ENCODE data around the gene TENT4B.

- no peak for TF ChIP-seq SP1 (IDR thresholded peaks at IDR 0.05)
- TF ChIP-seq, protein P1, sequence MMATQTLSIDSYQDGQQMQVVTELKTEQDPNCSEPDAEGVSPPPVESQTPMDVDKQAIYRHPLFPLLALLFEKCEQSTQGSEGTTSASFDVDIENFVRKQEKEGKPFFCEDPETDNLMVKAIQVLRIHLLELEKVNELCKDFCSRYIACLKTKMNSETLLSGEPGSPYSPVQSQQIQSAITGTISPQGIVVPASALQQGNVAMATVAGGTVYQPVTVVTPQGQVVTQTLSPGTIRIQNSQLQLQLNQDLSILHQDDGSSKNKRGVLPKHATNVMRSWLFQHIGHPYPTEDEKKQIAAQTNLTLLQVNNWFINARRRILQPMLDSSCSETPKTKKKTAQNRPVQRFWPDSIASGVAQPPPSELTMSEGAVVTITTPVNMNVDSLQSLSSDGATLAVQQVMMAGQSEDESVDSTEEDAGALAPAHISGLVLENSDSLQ (IDR thresholded peaks at IDR 0.05), result no peak
- no peak for TF ChIP-seq TARDBP (IDR thresholded peaks at IDR 0.05)
- TF ChIP-seq LEF1 (IDR thresholded peaks at IDR 0.05; ENCODE audit: borderline replicate concordance), result no peak
- no peak for TF ChIP-seq BHLHE40 (IDR thresholded peaks at IDR 0.05; ENCODE audit: borderline replicate concordance)
Measured at GRCh38 chr16:50235581-50235980, 82.5 kb downstream of the TENT4B start.
